ENCODE measurements around the gene DSP.

The DSP gene

GRCh38 chr6:7594579-7595125 is 53.2 kb downstream of the DSP start:
- DNase-seq = no peak

- DNase-seq = no peak
Observed at GRCh38 chr6:7604003-7604402, 62.5 kb downstream of the DSP start.

- no peak for DNase-seq
Observed at GRCh38 chr6:7604506-7604905, 63.0 kb downstream of the DSP start.

- DNase-seq = no peak
Observed at GRCh38 chr6:7615611-7616383, 74.3 kb downstream of the DSP start.

GRCh38 chr6:7617801-7618764 is 76.6 kb downstream of the DSP start:
- DNase-seq = no peak

GRCh38 chr6:7621761-7622160 is 80.3 kb downstream of the DSP start:
- no peak for DNase-seq

GRCh38 chr6:7624796-7625710 is 83.6 kb downstream of the DSP start:
- DNase-seq = peak; percentile 3

- DNase-seq = no peak
Observed at GRCh38 chr6:7628479-7628878, 87.0 kb downstream of the DSP start.

- no peak for DNase-seq
Observed at GRCh38 chr6:7628909-7629308, 87.4 kb downstream of the DSP start.

GRCh38 chr6:7629321-7629720 is 87.8 kb downstream of the DSP start:
- DNase-seq = no peak

- no peak for DNase-seq
Observed at GRCh38 chr6:7630792-7631191, 89.3 kb downstream of the DSP start.

GRCh38 chr6:7631466-7631865 is 90.0 kb downstream of the DSP start:
- no peak for DNase-seq

GRCh38 chr6:7632501-7633290 is 91.2 kb downstream of the DSP start:
- no peak for DNase-seq

GRCh38 chr6:7633361-7633760 is 91.9 kb downstream of the DSP start:
- DNase-seq = no peak

GRCh38 chr6:7636151-7636550 is 94.7 kb downstream of the DSP start:
- no peak for DNase-seq

All from NCI-H1417 treated with DMSO at 0.1 percent for 48 hours (cell line).